Endodermal cell (in vitro differentiated cells): Measurements from ENCODE around the gene RNF10. TPM values are rescaled to one million over a fixed set of nuclear protein-coding genes. Genes with fewer than 3 reads are reported as not detected.

Experiments used
- DNase-seq: peaks from one replicate; pipeline ENCODE4 v3.0.0-alpha.2; 2017
- H3K27ac ChIP-seq: 2 replicates; pipeline ENCODE4 v1.5.1; 2013; ENCODE audit warnings: mild to moderate bottlenecking, low read depth, low read length, moderate library complexity
- H3K27me3 ChIP-seq: 2 replicates; pipeline ENCODE4 v1.6.1; 2013; ENCODE audit warnings: mild to moderate bottlenecking, low read length, moderate library complexity; ENCODE audit not compliant: insufficient read depth, control insufficient read depth, poor library complexity, severe bottlenecking
- H3K36me3 ChIP-seq: 2 replicates; pipeline ENCODE4 v1.7.0; 2013; ENCODE audit warnings: mild to moderate bottlenecking, low read length, moderate library complexity; ENCODE audit not compliant: control insufficient read depth, insufficient read depth
- H3K4me1 ChIP-seq: one replicate; pipeline ENCODE4 v1.7.0; 2013; ENCODE audit warnings: low read length; ENCODE audit not compliant: control insufficient read depth, insufficient read depth
- H3K4me3 ChIP-seq: 2 replicates; pipeline ENCODE4 v1.5.1; 2013; ENCODE audit warnings: mild to moderate bottlenecking, low read length, moderate library complexity
- H3K9ac ChIP-seq: 2 replicates; pipeline ENCODE4 v1.6.1; 2013; ENCODE audit warnings: mild to moderate bottlenecking, low read length, moderate library complexity; ENCODE audit not compliant: poor library complexity, severe bottlenecking; ENCODE audit errors: extremely low read depth
- H3K9me3 ChIP-seq: 2 replicates; pipeline ENCODE4 v1.6.1; 2013; ENCODE audit warnings: mild to moderate bottlenecking, low read length, moderate library complexity; ENCODE audit not compliant: control insufficient read depth
- H3K27ac Mint-ChIP-seq: 2 replicates; pipeline ENCODE4 v1.8.0; 2020; ENCODE audit warnings: mixed read lengths
- H3K27me3 Mint-ChIP-seq: 2 replicates; pipeline ENCODE4 v1.8.0; 2021; ENCODE audit warnings: mild to moderate bottlenecking, mixed read lengths; ENCODE audit not compliant: insufficient read depth
- H3K36me3 Mint-ChIP-seq: 2 replicates; pipeline ENCODE4 v1.8.0; 2020; ENCODE audit warnings: low read depth, mixed read lengths
- H3K4me1 Mint-ChIP-seq: 2 replicates; pipeline ENCODE4 v1.8.0; 2020; ENCODE audit warnings: mixed read lengths
- H3K4me3 Mint-ChIP-seq: 2 replicates; pipeline ENCODE4 v1.8.0; 2020; ENCODE audit warnings: mild to moderate bottlenecking, moderate library complexity, mixed read lengths
- H3K9me3 Mint-ChIP-seq: 2 replicates; pipeline ENCODE4 v1.8.0; 2020; ENCODE audit warnings: mild to moderate bottlenecking, mixed read lengths
- WGBS, 2 experiments: methylation state at CpG; one replicate each; pipeline versions ENCODE4 v1.1.5 to v1.1.7; 2013; ENCODE audit warnings: missing lambda C conversion rate in 2 of 2, mixed read lengths in 1 of 2; ENCODE audit not compliant: insufficient coverage in 1 of 2, insufficient read length in 1 of 2; 5-methylcytosine and 5-hydroxymethylcytosine counted together
- total RNA-seq, 2 donors: library from RNA; stranded (reverse); fragmentation: NEBNext Ultra II Directional in 1 of 2; extraction: Animal tissue kit (Norgen Biotek cat#: 25700) in 1 of 2; gene quantifications; 2 replicates in 1 of 2; 3 replicates in 1 of 2; pipeline ENCODE4 v1.2.1, GENCODE V29; 2021
- TF ChIP-seq, protein P1 (sequence below): fragments of 200-600 bp; sonication (generic); conservative IDR thresholded peaks from 2 replicates; pipeline ENCODE4 v1.5.0; 2021; ENCODE audit warnings: antibody characterized with exemption, mild to moderate bottlenecking

The RNF10 gene
- total RNA-seq, 2 donors from 2014 or later: 167 to 182 TPM

DNA sequence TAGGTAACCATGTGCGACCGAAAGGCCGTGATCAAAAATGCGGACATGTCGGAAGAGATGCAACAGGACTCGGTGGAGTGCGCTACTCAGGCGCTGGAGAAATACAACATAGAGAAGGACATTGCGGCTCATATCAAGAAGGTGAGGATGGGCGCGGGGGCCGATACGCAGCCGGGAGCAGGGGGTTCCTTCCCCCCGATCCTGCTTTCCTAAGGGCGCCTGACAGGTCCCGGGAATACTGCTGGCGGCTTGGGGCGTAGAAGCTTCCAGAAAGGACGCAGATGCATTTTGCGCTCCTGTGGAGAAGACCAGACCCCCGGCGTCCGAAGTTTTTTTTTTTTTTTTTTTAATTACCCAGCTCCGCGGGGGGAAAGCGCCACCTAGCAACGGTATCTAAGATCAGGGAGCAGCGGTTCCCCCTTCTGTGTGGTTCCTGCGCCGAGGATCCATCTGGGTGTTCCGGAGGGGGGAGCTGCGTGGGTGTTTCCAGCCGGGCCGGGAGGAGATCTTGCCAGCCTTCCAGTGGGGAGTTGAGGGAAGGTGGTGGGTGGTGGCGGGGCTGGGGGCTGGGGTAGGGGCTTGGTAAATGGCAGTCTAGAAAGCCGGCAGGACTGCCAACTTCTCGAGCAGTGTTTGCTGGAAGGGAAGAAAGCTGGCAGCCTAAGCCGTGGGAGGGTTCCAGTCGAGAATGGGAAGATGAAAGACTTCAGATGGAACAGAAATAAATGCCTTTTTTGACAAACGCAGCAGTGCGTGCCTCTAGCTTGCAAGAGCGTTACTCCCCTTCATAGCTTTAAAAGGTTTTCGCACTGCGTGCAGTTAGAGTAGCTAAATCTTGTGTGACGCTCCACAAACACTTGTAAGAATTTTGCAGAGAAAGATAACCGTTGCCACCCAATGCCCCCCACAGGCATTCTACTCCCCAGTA, 37.5 kb upstream of the RNF10 start:
- peaks cover 3% of the 10 kb centered on the region for H3K4me1 ChIP-seq
- H3K9me3 Mint-ChIP-seq: no peaks in the 10 kb centered on the region
- H3K27ac Mint-ChIP-seq: peak overlapping the region; percentile 94
- H3K4me1 Mint-ChIP-seq: peaks cover 29% of the 10 kb centered on the region
- peaks cover 34% of the 10 kb centered on the region for H3K36me3 Mint-ChIP-seq
- TF ChIP-seq, protein P1, sequence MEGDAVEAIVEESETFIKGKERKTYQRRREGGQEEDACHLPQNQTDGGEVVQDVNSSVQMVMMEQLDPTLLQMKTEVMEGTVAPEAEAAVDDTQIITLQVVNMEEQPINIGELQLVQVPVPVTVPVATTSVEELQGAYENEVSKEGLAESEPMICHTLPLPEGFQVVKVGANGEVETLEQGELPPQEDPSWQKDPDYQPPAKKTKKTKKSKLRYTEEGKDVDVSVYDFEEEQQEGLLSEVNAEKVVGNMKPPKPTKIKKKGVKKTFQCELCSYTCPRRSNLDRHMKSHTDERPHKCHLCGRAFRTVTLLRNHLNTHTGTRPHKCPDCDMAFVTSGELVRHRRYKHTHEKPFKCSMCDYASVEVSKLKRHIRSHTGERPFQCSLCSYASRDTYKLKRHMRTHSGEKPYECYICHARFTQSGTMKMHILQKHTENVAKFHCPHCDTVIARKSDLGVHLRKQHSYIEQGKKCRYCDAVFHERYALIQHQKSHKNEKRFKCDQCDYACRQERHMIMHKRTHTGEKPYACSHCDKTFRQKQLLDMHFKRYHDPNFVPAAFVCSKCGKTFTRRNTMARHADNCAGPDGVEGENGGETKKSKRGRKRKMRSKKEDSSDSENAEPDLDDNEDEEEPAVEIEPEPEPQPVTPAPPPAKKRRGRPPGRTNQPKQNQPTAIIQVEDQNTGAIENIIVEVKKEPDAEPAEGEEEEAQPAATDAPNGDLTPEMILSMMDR: no peak
- DNase-seq: peak; percentile 85
- H3K9me3 ChIP-seq: no peaks in the 10 kb centered on the region
- WGBS, 2 experiments: 1% methylated on average over 23 to 47 of the region's 47 CpGs
- H3K4me3 ChIP-seq: peak overlapping the region; percentile 92
- H3K4me3 Mint-ChIP-seq: peak overlapping the region; percentile 96
- peak overlapping the region; percentile 81 for H3K27ac ChIP-seq
- no peaks in the 10 kb centered on the region for H3K27me3 Mint-ChIP-seq
- no peaks in the 10 kb centered on the region for H3K27me3 ChIP-seq
- H3K9ac ChIP-seq: peak overlapping the region; percentile 91
- peaks cover 26% of the 10 kb centered on the region for H3K36me3 ChIP-seq

DNA sequence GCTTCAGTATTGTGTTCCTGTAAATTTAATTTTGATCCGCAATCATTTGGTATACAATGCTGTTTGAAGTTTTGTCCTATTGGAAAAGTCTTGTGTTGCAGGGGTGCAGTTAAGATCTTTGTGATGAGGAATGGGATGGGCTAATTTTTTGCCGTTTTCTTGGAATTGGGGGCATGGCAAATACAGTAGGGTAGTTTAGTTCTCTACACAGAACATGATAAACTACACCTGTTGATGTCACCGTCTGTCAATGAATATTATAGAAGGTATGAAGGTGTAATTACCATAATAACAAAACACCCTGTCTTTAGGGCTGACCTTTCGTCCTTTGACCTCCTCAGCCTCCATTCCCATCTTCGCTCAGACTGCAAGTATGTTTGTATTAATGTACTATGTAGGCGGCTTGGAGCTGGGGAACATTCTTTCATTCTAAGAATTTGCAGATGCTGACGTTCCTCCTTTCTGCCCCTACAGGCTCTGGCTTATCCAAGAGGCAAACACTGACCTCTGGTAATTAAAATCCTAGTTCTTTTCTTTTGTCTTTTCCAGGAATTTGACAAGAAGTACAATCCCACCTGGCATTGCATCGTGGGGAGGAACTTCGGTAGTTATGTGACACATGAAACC, 36.5 kb upstream of the RNF10 start:
- Histone ChIP-seq H3K27ac (no peak overlapping the region), H3K9me3 (no peaks in the 10 kb centered on the region), H3K9ac (peak overlapping the region; percentile 91), H3K4me1 (peaks cover 3% of the 10 kb centered on the region), H3K4me3 (peak overlapping the region; percentile 92), H3K27me3 (no peaks in the 10 kb centered on the region), H3K36me3 (peaks cover 28% of the 10 kb centered on the region)
- H3K9me3 Mint-ChIP-seq: no peaks in the 10 kb centered on the region
- peak overlapping the region; percentile 94 for H3K27ac Mint-ChIP-seq
- H3K27me3 Mint-ChIP-seq: no peaks in the 10 kb centered on the region
- H3K36me3 Mint-ChIP-seq: peaks cover 39% of the 10 kb centered on the region
- 63 to 81% methylated on average over 2 to 8 of the region's 9 CpGs for WGBS, 2 experiments
- H3K4me1 Mint-ChIP-seq: peaks cover 29% of the 10 kb centered on the region
- no peak for DNase-seq
- TF ChIP-seq, protein P1: no peak
- H3K4me3 Mint-ChIP-seq: peak overlapping the region; percentile 96

DNA sequence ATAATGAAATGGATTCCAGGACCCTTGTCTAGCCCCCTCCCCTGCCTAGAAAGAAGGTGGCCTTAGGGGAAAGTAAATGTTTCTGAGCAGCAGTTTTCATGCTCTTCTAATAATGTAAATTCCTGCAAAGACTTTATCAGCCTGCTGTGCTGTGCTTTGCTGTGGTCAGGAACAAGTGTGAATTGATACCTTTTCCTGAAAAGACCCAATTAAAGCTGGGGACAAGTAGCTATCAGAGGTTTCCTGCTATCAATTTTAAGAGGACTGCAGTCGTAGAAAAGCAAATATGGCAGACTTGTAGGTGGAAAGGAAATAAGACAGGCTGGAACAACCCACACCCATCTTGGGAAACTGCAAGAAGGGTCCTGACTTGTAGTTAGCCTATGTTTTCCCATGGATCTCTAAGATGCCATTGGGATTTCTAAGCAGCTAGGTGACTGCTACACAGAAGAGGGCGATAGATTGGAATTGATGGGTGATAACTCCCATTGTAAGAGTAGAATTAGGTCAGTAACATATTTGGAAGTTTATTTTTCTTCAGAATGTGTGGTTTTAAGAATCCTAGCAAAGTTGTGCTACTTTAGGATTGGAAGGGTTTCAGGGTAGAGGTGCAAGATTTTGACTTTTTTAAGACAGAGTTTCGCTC, 35.2 kb upstream of the RNF10 start:
- Histone ChIP-seq H3K9ac (no peak overlapping the region), H3K4me3 (peak overlapping the region; percentile 92), H3K27me3 (no peaks in the 10 kb centered on the region), H3K4me1 (peaks cover 3% of the 10 kb centered on the region), H3K27ac (no peak overlapping the region), H3K36me3 (peaks cover 42% of the 10 kb centered on the region), H3K9me3 (no peaks in the 10 kb centered on the region)
- peaks cover 50% of the 10 kb centered on the region for H3K36me3 Mint-ChIP-seq
- TF ChIP-seq, protein P1: no peak
- H3K4me3 Mint-ChIP-seq: peak overlapping the region; percentile 96
- no peaks in the 10 kb centered on the region for H3K9me3 Mint-ChIP-seq
- no peak for DNase-seq
- no peak overlapping the region for H3K27ac Mint-ChIP-seq
- WGBS, 2 experiments: 85 to 91% methylated on average over 3 of the region's 3 CpGs
- H3K27me3 Mint-ChIP-seq: no peaks in the 10 kb centered on the region
- peaks cover 29% of the 10 kb centered on the region for H3K4me1 Mint-ChIP-seq
